Panc1 (cell line): ENCODE results near the gene ESRRB. TPM values are rescaled to one million over a fixed set of nuclear protein-coding genes. Genes with fewer than 3 reads are reported as not detected.

Experiments used
- ATAC-seq: fragments of 200-7000 bp; cut with Tn5 transposase; 2 replicates; pipeline ENCODE4 v1.9.1; 2020; ENCODE audit warnings: mild to moderate bottlenecking, moderate library complexity
- BruUV-seq: library from RNA; stranded (reverse); fragments of 400-500 nt; replicated peaks from 2 replicates; lab custom pipeline; 2021; lab: Mats Ljungman, UMichigan
- CTCF ChIA-PET: fragments of 300-600 bp; sonication (Branson Sonifier 250); formaldehyde crosslinking; loops from one replicate; lab custom pipeline; 2022; ENCODE audit warnings: antibody characterized with exemption; lab: Charles Lee
- POLR2A ChIA-PET: fragments of 300-600 bp; sonication (Branson Sonifier 250); formaldehyde crosslinking; loops from one replicate; lab custom pipeline; 2022; ENCODE audit warnings: antibody characterized with exemption; lab: Charles Lee
- DNase-seq: peaks from one replicate; pipeline ENCODE4 v3.0.0-alpha.2; 2010; ENCODE audit warnings: low read depth, low spot score
- H3K27ac ChIP-seq: 2 replicates; pipeline ENCODE4 v1.5.1; 2011; ENCODE audit warnings: mild to moderate bottlenecking, low read length, inconsistent platforms
- H3K27me3 ChIP-seq: fragments of 200-500 bp; sonication (Bioruptor generic); 2 replicates; pipeline ENCODE4 v1.6.0; 2014; ENCODE audit warnings: low read length, inconsistent platforms; ENCODE audit not compliant: control insufficient read depth, insufficient read depth
- H3K36me3 ChIP-seq: fragments of 200-500 bp; sonication (Bioruptor generic); 2 replicates; pipeline ENCODE4 v1.5.1; 2014; ENCODE audit warnings: inconsistent platforms, mild to moderate bottlenecking, low read length, moderate library complexity; ENCODE audit not compliant: control insufficient read depth, insufficient read depth
- H3K4me1 ChIP-seq: 2 replicates; pipeline ENCODE4 v1.5.1; 2011; ENCODE audit warnings: inconsistent platforms, mild to moderate bottlenecking, low read length, moderate library complexity; ENCODE audit not compliant: control insufficient read depth, insufficient read depth
- H3K4me3 ChIP-seq, 2 experiments: 2 replicates each; pipeline ENCODE4 v1.5.1; 2011 to 2012; ENCODE audit warnings: low read depth in 2 of 2, low read length in 2 of 2, mild to moderate bottlenecking in 2 of 2, inconsistent platforms in 1 of 2, moderate library complexity in 1 of 2
- H3K9me3 ChIP-seq: fragments of 200-500 bp; sonication (Bioruptor generic); 2 replicates; pipeline ENCODE4 v1.5.1; 2014; ENCODE audit warnings: low read depth, mild to moderate bottlenecking, inconsistent platforms, low read length, moderate library complexity; ENCODE audit not compliant: control insufficient read depth, insufficient read depth
- POLR2AphosphoS5 ChIP-seq: IDR thresholded peaks from 2 replicates; pipeline ENCODE4 v1.6.1; 2012; ENCODE audit warnings: mild to moderate bottlenecking, low read depth, low read length, moderate library complexity
- SIN3A ChIP-seq: IDR thresholded peaks from 2 replicates; pipeline ENCODE4 v1.6.1; 2012; ENCODE audit warnings: low read depth, mild to moderate bottlenecking, low read length, moderate library complexity, borderline replicate concordance; ENCODE audit not compliant: insufficient read depth
- TCF7L2 ChIP-seq: IDR thresholded peaks from 2 replicates; pipeline ENCODE4 v1.6.1; 2011; ENCODE audit warnings: mild to moderate bottlenecking, low read depth, low read length, inconsistent platforms
- in situ Hi-C: cut with HindIII; loops from 2 replicates; pipeline ENCODE4 v1.10.0; 2016; ENCODE audit warnings: low sequenced_read_pairs, low pct_unique_long_range_greater_than_20kb
- intact Hi-C: fragments of 100-400 bp; cut with micrococcal nuclease; formaldehyde crosslinking; loops from one replicate; pipeline ENCODE4 v1.10.0; 2022; ENCODE audit not compliant: unreplicated experiment
- total RNA-seq: library from RNA; stranded (reverse); gene quantifications from one replicate; pipeline ENCODE4 v1.2.1, GENCODE V29; 2021; ENCODE audit not compliant: unreplicated experiment
- TF ChIP-seq, protein P1 (sequence below), 2 experiments: IDR thresholded peaks; 2 replicates each; pipeline ENCODE4 v1.6.1; 2011 to 2012; ENCODE audit warnings: low read depth in 2 of 2, control low read depth in 1 of 2, low read length in 1 of 2, mild to moderate bottlenecking in 1 of 2, moderate library complexity in 1 of 2; ENCODE audit not compliant: insufficient read depth in 1 of 2
- TF ChIP-seq, protein P2 (sequence below): fragments of 450-650 bp; IDR thresholded peaks from 2 replicates; pipeline ENCODE4 v1.5.1; 2017; ENCODE audit warnings: mild to moderate bottlenecking

Gene ESRRB
- total RNA-seq, 1 experiment from 2014 or later: not detected

DNA sequence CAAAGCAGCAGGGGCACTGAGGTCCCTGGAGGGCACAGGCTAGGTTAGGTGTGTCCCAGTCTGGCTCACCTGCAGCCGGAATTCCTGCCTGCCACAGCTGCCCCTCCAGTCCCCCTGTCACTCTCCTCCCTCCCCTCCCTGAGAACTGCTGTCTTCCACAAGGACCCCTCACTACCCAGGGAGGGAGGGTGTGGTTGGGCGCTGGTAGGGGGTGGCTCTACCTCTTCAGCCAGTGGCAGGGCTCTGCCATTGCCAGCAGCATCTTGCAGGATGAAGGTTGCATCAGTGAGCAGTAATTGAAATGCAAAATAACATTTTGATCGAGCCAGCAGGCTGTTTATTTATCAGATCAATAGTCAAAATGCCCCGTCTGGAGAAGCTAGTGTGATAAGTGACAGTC is 45.7 kb downstream of the ESRRB start:
- no peaks in the 10 kb centered on the region for H3K27me3 ChIP-seq
- in situ Hi-C loops: no loop called here
- POLR2A ChIA-PET: no interaction called here

DNA sequence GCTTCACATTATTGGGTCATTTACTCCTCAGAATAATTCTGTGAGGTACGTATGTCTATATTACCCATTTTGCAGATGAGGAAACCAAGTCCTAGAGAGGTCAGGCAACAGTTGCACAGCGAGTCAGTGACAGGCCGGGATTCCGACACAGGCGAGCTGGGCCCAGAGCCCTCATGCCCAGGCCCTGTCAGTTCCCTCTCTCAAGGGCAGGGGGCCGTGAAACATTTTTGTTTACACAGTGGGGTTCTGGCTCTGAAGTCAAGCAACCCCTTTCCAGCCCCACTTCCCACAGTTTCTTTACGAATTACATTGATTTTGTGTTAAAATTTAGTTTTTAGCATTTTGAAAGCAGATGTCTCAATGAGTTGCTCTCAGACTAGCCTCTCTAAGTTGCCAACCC is 46.7 kb downstream of the ESRRB start:
- Histone ChIP-seq H3K9me3 (no peaks in the 10 kb centered on the region), H3K4me1 (no peaks in the 10 kb centered on the region), H3K27ac (no peak overlapping the region), H3K36me3 (no peaks in the 10 kb centered on the region), H3K27me3 (no peaks in the 10 kb centered on the region), H3K4me3 (no peak overlapping the region)
- ChIA-PET POLR2A (no interaction called here), CTCF (no interaction called here)
- intact Hi-C loops: no loop called here
- BruUV-seq: no TSS peak
- no peak for ATAC-seq
- in situ Hi-C loops: no loop called here
- TF ChIP-seq, protein P1, sequence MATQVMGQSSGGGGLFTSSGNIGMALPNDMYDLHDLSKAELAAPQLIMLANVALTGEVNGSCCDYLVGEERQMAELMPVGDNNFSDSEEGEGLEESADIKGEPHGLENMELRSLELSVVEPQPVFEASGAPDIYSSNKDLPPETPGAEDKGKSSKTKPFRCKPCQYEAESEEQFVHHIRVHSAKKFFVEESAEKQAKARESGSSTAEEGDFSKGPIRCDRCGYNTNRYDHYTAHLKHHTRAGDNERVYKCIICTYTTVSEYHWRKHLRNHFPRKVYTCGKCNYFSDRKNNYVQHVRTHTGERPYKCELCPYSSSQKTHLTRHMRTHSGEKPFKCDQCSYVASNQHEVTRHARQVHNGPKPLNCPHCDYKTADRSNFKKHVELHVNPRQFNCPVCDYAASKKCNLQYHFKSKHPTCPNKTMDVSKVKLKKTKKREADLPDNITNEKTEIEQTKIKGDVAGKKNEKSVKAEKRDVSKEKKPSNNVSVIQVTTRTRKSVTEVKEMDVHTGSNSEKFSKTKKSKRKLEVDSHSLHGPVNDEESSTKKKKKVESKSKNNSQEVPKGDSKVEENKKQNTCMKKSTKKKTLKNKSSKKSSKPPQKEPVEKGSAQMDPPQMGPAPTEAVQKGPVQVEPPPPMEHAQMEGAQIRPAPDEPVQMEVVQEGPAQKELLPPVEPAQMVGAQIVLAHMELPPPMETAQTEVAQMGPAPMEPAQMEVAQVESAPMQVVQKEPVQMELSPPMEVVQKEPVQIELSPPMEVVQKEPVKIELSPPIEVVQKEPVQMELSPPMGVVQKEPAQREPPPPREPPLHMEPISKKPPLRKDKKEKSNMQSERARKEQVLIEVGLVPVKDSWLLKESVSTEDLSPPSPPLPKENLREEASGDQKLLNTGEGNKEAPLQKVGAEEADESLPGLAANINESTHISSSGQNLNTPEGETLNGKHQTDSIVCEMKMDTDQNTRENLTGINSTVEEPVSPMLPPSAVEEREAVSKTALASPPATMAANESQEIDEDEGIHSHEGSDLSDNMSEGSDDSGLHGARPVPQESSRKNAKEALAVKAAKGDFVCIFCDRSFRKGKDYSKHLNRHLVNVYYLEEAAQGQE (IDR thresholded peaks at IDR 0.05; ENCODE audit: insufficient read depth in 1 of 2, low read depth in 2 of 2, low read length in 1 of 2): no peak
- TF ChIP-seq TCF7L2: no peak
- DNase-seq: no peak

More for the DNA sequence above, 45.7 kb downstream of the ESRRB start:
- TF ChIP-seq, protein P1 (IDR thresholded peaks at IDR 0.05; ENCODE audit: insufficient read depth in 1 of 2, low read depth in 2 of 2, low read length in 1 of 2): no peak
- TF ChIP-seq SIN3A: no peak
- TF ChIP-seq, protein P2, sequence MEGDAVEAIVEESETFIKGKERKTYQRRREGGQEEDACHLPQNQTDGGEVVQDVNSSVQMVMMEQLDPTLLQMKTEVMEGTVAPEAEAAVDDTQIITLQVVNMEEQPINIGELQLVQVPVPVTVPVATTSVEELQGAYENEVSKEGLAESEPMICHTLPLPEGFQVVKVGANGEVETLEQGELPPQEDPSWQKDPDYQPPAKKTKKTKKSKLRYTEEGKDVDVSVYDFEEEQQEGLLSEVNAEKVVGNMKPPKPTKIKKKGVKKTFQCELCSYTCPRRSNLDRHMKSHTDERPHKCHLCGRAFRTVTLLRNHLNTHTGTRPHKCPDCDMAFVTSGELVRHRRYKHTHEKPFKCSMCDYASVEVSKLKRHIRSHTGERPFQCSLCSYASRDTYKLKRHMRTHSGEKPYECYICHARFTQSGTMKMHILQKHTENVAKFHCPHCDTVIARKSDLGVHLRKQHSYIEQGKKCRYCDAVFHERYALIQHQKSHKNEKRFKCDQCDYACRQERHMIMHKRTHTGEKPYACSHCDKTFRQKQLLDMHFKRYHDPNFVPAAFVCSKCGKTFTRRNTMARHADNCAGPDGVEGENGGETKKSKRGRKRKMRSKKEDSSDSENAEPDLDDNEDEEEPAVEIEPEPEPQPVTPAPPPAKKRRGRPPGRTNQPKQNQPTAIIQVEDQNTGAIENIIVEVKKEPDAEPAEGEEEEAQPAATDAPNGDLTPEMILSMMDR: no peak
- no peak for TF ChIP-seq TCF7L2
- no peak for TF ChIP-seq POLR2AphosphoS5
- Histone ChIP-seq H3K27ac (no peak overlapping the region), H3K4me1 (no peaks in the 10 kb centered on the region), H3K4me3 (no peak overlapping the region), H3K36me3 (no peaks in the 10 kb centered on the region), H3K9me3 (no peaks in the 10 kb centered on the region)
- intact Hi-C loops: no loop called here
- no TSS peak for BruUV-seq
- CTCF ChIA-PET: no interaction called here
- no peak for DNase-seq
- ATAC-seq: no peak
